Breast epithelium (tissue), 3 donors: ENCODE results near the gene POLR2F.
"Not testable (repeated sequence)": the region's sequence is repeated elsewhere in the genome, so short reads cannot be mapped to it uniquely, and the experiment has no call there.

Experiments
- CTCF ChIP-seq, 3 donors: fragments of 450-650 bp; IDR thresholded peaks; one replicate each; pipeline ENCODE4 v1.5.1; 2016 to 2017; ENCODE audit warnings: antibody characterized with exemption in 3 of 3, mild to moderate bottlenecking in 3 of 3, moderate library complexity in 3 of 3
- POLR2A ChIP-seq: fragments of 450-650 bp; IDR thresholded peaks from one replicate; pipeline ENCODE4 v1.6.1; 2016; ENCODE audit warnings: antibody characterized with exemption, mild to moderate bottlenecking, moderate library complexity
- POLR2AphosphoS5 ChIP-seq, 3 donors: sonication (generic); formaldehyde crosslinking; IDR thresholded peaks; one replicate each; pipeline ENCODE4 v1.6.1; 2017; ENCODE audit warnings: antibody characterized with exemption in 3 of 3

DNA sequence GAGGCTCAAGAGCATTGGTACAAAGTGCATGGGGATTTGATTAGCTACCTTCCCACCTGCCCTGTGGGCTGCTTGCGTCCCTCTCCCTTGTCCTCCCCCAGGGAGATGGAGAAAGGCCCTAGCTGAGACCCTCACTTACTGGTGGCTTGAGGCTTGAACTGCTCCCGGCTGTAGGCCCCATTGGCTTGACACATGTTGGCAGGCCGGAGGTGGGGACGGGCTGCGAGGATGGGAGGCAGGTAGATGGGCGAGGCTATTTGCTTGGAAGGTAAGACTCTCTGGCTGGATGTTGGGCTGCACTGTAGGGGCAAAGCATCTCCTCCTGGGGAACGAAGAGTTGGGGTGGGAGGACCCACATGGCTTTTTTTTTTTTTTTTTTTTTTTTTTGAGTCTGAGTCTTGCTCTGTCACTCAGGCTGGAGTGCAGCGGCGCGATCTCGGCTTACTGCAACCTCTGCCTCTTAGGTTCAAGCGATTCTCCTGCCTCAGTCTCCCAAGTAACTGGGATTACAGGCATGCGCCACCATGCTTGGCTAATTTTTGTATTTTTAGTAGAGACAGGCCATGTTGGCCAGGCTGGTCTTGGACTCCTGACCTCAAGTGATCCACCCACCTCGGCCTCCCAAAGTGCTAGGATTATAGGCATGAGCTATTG, 6.2 kb upstream of the POLR2F start:
- not testable (repeated sequence) for TF ChIP-seq CTCF (IDR thresholded peaks at IDR 0.05); POLR2A; POLR2AphosphoS5 (IDR thresholded peaks at IDR 0.05)
